Measurements from ENCODE around the gene MYO18B. TPM values are rescaled to one million over a fixed set of nuclear protein-coding genes. Genes with fewer than 3 reads are reported as not detected.

Gene MYO18B
- total RNA-seq, 1 donor from 2014 or later, result not detected

DNA sequence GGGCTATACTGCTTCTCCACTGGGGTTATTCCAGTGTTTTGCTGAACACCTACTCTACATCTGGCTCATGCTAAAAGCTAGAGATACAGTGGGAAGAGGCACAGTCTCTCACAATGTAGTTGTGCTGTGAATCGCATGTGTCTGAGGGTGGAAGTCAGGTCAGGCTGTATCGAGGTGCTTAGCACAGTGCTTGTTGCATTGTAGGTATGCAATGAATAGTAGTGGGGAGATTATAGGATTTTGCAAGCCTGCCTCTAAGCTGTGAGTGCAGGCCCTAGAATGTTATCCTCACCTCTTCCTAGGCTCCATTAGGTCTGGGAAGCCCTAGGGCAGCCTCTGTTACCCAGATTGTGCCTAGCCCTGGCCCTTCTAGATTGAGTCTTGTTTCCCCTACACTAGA, 37.4 kb downstream of the MYO18B start:
- intact Hi-C loops (cut with DNase I), result no loop called here
- Histone ChIP-seq H3K4me3 (no peak overlapping the region), H3K36me3 (no peaks in the 10 kb centered on the region), H3K27me3 (ENCODE audit: low read depth) (peaks cover 5% of the 10 kb centered on the region), H3K27ac (no peak overlapping the region), H3K4me1 (no peaks in the 10 kb centered on the region), H3K9me3 (no peaks in the 10 kb centered on the region)
- no peak for TF ChIP-seq CTCF (IDR thresholded peaks at IDR 0.05)
- DNase-seq (no peak), ATAC-seq (no peak)

GRCh38 chr22:25779890-25780289, 37.9 kb downstream of the MYO18B start:
- no peak for ATAC-seq
- DNase-seq, result no peak
- H3K27ac ChIP-seq, result no peak overlapping the region
- H3K4me3 ChIP-seq, result no peak overlapping the region
- TF ChIP-seq CTCF (IDR thresholded peaks at IDR 0.05), result no peak
- intact Hi-C loops (cut with DNase I), result no loop called here
- no peaks in the 10 kb centered on the region for H3K36me3 ChIP-seq
- H3K9me3 ChIP-seq, result no peaks in the 10 kb centered on the region
- no peaks in the 10 kb centered on the region for H3K4me1 ChIP-seq
- peaks cover 5% of the 10 kb centered on the region for H3K27me3 ChIP-seq (ENCODE audit: low read depth)

- Histone ChIP-seq H3K36me3 (no peaks in the 10 kb centered on the region), H3K4me1 (no peaks in the 10 kb centered on the region), H3K27me3 (ENCODE audit: low read depth) (peaks cover 4% of the 10 kb centered on the region), H3K4me3 (no peak overlapping the region), H3K9me3 (no peaks in the 10 kb centered on the region), H3K27ac (no peak overlapping the region)
- no peak for DNase-seq
- TF ChIP-seq CTCF (IDR thresholded peaks at IDR 0.05), result no peak
- no peak for ATAC-seq
- intact Hi-C loops (cut with DNase I), result no loop called here
Measured at GRCh38 chr22:25780673-25781072, 38.7 kb downstream of the MYO18B start.

DNA sequence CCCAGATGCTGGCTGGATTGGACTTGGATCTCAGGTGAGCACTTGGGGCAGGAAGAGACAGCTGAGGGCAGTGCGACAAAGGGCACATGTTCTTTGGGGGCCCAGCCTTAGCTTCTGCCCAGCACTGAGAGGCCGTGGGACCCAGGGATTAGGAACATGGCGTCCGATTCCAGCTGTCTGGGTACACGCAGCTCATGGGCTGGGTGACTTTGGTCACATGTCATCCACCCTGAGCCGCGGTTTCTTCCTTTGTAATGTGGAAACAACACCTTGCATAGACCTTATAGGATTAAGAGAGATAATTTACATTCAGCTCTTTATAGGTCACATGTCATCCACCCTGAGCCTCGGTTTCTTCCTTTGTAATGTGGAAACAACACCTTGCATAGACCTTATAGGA, 39.8 kb downstream of the MYO18B start:
- peaks cover 4% of the 10 kb centered on the region for H3K27me3 ChIP-seq (ENCODE audit: low read depth)
- no peak for DNase-seq
- no peaks in the 10 kb centered on the region for H3K36me3 ChIP-seq
- intact Hi-C loops (cut with DNase I), result no loop called here
- H3K4me1 ChIP-seq, result no peaks in the 10 kb centered on the region
- no peak for ATAC-seq
- TF ChIP-seq CTCF (IDR thresholded peaks at IDR 0.05), result no peak
- H3K9me3 ChIP-seq, result no peaks in the 10 kb centered on the region
- H3K4me3 ChIP-seq, result no peak overlapping the region
- H3K27ac ChIP-seq, result no peak overlapping the region

GRCh38 chr22:25782831-25783230, 40.8 kb downstream of the MYO18B start:
- H3K4me1 ChIP-seq, result no peaks in the 10 kb centered on the region
- H3K27me3 ChIP-seq (ENCODE audit: low read depth), result peaks cover 4% of the 10 kb centered on the region
- DNase-seq, result no peak
- intact Hi-C loops (cut with DNase I), result no loop called here
- no peak for TF ChIP-seq CTCF (IDR thresholded peaks at IDR 0.05)
- H3K4me3 ChIP-seq, result no peak overlapping the region
- no peaks in the 10 kb centered on the region for H3K36me3 ChIP-seq
- H3K9me3 ChIP-seq, result no peaks in the 10 kb centered on the region
- ATAC-seq, result no peak
- H3K27ac ChIP-seq, result no peak overlapping the region

GRCh38 chr22:25783856-25784255, 41.9 kb downstream of the MYO18B start:
- intact Hi-C loops (cut with DNase I), result no loop called here
- Histone ChIP-seq H3K4me1 (no peaks in the 10 kb centered on the region), H3K4me3 (no peak overlapping the region), H3K27me3 (ENCODE audit: low read depth) (peaks cover 4% of the 10 kb centered on the region), H3K27ac (no peak overlapping the region), H3K36me3 (no peaks in the 10 kb centered on the region), H3K9me3 (no peaks in the 10 kb centered on the region)
- no peak for DNase-seq
- TF ChIP-seq CTCF (IDR thresholded peaks at IDR 0.05), result no peak
- ATAC-seq, result no peak

Measured in lower lobe of right lung (tissue), 2 donors.